A549 (cell line): ENCODE measurements around the gene TRAPPC2B. TPM values are rescaled to one million over a fixed set of nuclear protein-coding genes. Genes with fewer than 3 reads are reported as not detected.

Experiments
- ATAC-seq, 2 experiments: fragments of 200-7000 bp in 1 of 2; fragments of >200 bp in 1 of 2; cut with Nextera tagmentation in 1 of 2; cut with Tn5 transposase in 1 of 2; 3 replicates each; pipeline versions ENCODE4 v1.8.0 to v1.9.1; 2018 to 2020; ENCODE audit warnings: mild to moderate bottlenecking in 1 of 2, moderate library complexity in 1 of 2
- CTCF ChIA-PET: fragments of 300-600 bp; sonication (Branson Sonifier 250); formaldehyde crosslinking; extraction: SDS; loops from one replicate; lab custom pipeline; 2021; ENCODE audit warnings: antibody characterized with exemption, inconsistent platforms; lab: Yijun Ruan, JAX
- POLR2A ChIA-PET: fragments of 350-600 bp; formaldehyde crosslinking; extraction: SDS; loops from one replicate; lab custom pipeline; 2021; ENCODE audit warnings: antibody characterized with exemption, inconsistent platforms; lab: Yijun Ruan, JAX
- DNase-seq, 2 experiments: peaks; one replicate each; pipeline versions ENCODE4 v3.0.0 to v3.0.0-alpha.2; 2011 to 2016; ENCODE audit warnings: low read depth in 1 of 2, low spot score in 1 of 2
- FAIRE-seq: peaks from 2 replicates; lab custom pipeline; 2011; peaks lifted over from hg19 to GRCh38; lab: Jason Lieb, UNC
- H3K27ac ChIP-seq, 2 experiments: fragments of >200 bp; sonication (Bioruptor Twin); formaldehyde crosslinking; 3 replicates each; pipeline ENCODE4 v1.5.1; 2016 to 2017
- H3K4me1 ChIP-seq: fragments of >200 bp; sonication (Bioruptor Twin); formaldehyde crosslinking; 3 replicates; pipeline ENCODE4 v1.6.1; 2016
- H3K4me2 ChIP-seq: fragments of >200 bp; sonication (Bioruptor Twin); formaldehyde crosslinking; 3 replicates; pipeline ENCODE4 v1.6.1; 2016
- H3K4me3 ChIP-seq: fragments of >200 bp; sonication (Bioruptor Twin); formaldehyde crosslinking; 3 replicates; pipeline ENCODE4 v1.5.1; 2016
- H3K9me3 ChIP-seq: fragments of >200 bp; sonication (Bioruptor Twin); formaldehyde crosslinking; 3 replicates; pipeline ENCODE4 v1.6.1; 2016
- BCL3 ChIP-seq: fragments of >200 bp; sonication (Bioruptor Twin); formaldehyde crosslinking; IDR thresholded peaks from 3 replicates; pipeline ENCODE4 v1.6.1; 2016
- CBX2 ChIP-seq: fragments of 200-600 bp; sonication (generic); IDR thresholded peaks from 2 replicates; pipeline ENCODE4 v1.6.1; 2016; ENCODE audit warnings: low read depth, mild to moderate bottlenecking, borderline replicate concordance
- CBX8 ChIP-seq: fragments of 200-600 bp; sonication (generic); IDR thresholded peaks from 2 replicates; pipeline ENCODE4 v1.6.1; 2016
- CHD2 ChIP-seq: fragments of 150-350 bp; IDR thresholded peaks from 2 replicates; pipeline ENCODE4 v1.6.1; 2014; ENCODE audit warnings: low read length; ENCODE audit not compliant: partially characterized antibody
- CHD4 ChIP-seq: fragments of 200-600 bp; sonication (generic); IDR thresholded peaks from 2 replicates; pipeline ENCODE4 v1.6.1; 2016; ENCODE audit warnings: antibody characterized with exemption, mild to moderate bottlenecking, borderline replicate concordance
- CTCF ChIP-seq: fragments of >200 bp; sonication (Bioruptor Twin); formaldehyde crosslinking; IDR thresholded peaks from 3 replicates; pipeline ENCODE4 v1.5.1; 2016
- E2F6 ChIP-seq: IDR thresholded peaks from 2 replicates; pipeline ENCODE4 v1.6.1; 2012; ENCODE audit warnings: low read depth, borderline replicate concordance
- EHMT2 ChIP-seq: fragments of 200-600 bp; sonication (generic); IDR thresholded peaks from 2 replicates; pipeline ENCODE4 v1.6.1; 2016; ENCODE audit warnings: antibody characterized with exemption, low read depth, mild to moderate bottlenecking, moderate library complexity
- ELK1 ChIP-seq: fragments of 150-350 bp; IDR thresholded peaks from 2 replicates; pipeline ENCODE4 v1.6.1; 2014; ENCODE audit warnings: low read depth, mild to moderate bottlenecking, low read length
- EP300 ChIP-seq, 2 experiments: fragments of >200 bp; sonication (Bioruptor Twin); formaldehyde crosslinking; IDR thresholded peaks; 2 replicates in 1 of 2; 3 replicates in 1 of 2; pipeline ENCODE4 v1.6.1; 2016 to 2017
- FOSB ChIP-seq: fragments of 250-450 bp; sonication (Bioruptor Pico); IDR thresholded peaks from 2 replicates; pipeline ENCODE4 v1.5.0; 2020; ENCODE audit warnings: mild to moderate bottlenecking, moderate library complexity
- HOXB13 ChIP-seq: fragments of 250-450 bp; sonication (Bioruptor Pico); IDR thresholded peaks from 2 replicates; pipeline ENCODE4 v1.5.0; 2020; ENCODE audit warnings: low read depth, mild to moderate bottlenecking, moderate library complexity
- JUNB ChIP-seq: fragments of >200 bp; sonication (Bioruptor Twin); formaldehyde crosslinking; IDR thresholded peaks from 2 replicates; pipeline ENCODE4 v1.6.1; 2016
- KDM5A ChIP-seq: fragments of 200-600 bp; sonication (generic); IDR thresholded peaks from 2 replicates; pipeline ENCODE4 v1.6.1; 2016; ENCODE audit warnings: antibody characterized with exemption, mild to moderate bottlenecking
- MAFK ChIP-seq: fragments of 450-650 bp; IDR thresholded peaks from 2 replicates; pipeline ENCODE4 v1.6.1; 2014; ENCODE audit not compliant: partially characterized antibody
- MAZ ChIP-seq: fragments of 150-350 bp; IDR thresholded peaks from 2 replicates; pipeline ENCODE4 v1.6.1; 2014; ENCODE audit warnings: antibody characterized with exemption, low read depth, low read length, borderline replicate concordance
- NR3C1 ChIP-seq: fragments of >200 bp; sonication (Bioruptor Twin); formaldehyde crosslinking; IDR thresholded peaks from 3 replicates; pipeline ENCODE4 v1.6.1; 2017
- PBX3 ChIP-seq: IDR thresholded peaks from 2 replicates; pipeline ENCODE4 v1.6.1; 2012
- RCOR1 ChIP-seq: fragments of 150-350 bp; IDR thresholded peaks from 2 replicates; pipeline ENCODE4 v1.6.1; 2014; ENCODE audit warnings: antibody characterized with exemption, low read length, low read depth
- RFX5 ChIP-seq: fragments of 450-650 bp; IDR thresholded peaks from 2 replicates; pipeline ENCODE4 v1.7.1; 2014; ENCODE audit warnings: antibody characterized with exemption, mild to moderate bottlenecking, moderate library complexity
- RNF2 ChIP-seq: fragments of 200-600 bp; sonication (generic); IDR thresholded peaks from 2 replicates; pipeline ENCODE4 v1.6.1; 2016; ENCODE audit warnings: low read depth, mild to moderate bottlenecking, antibody characterized with exemption, moderate library complexity, borderline replicate concordance
- SREBF2 ChIP-seq: fragments of 450-650 bp; IDR thresholded peaks from 2 replicates; pipeline ENCODE4 v1.6.1; 2014; ENCODE audit warnings: mild to moderate bottlenecking, moderate library complexity
- ZC3H11A ChIP-seq: fragments of 450-650 bp; IDR thresholded peaks from 2 replicates; pipeline ENCODE4 v1.6.1; 2014; ENCODE audit warnings: antibody characterized with exemption, mild to moderate bottlenecking
- ZFP36 ChIP-seq: fragments of 450-650 bp; IDR thresholded peaks from 2 replicates; pipeline ENCODE4 v1.6.1; 2014; ENCODE audit warnings: borderline replicate concordance; ENCODE audit not compliant: partially characterized antibody
- ZNF302 ChIP-seq: fragments of 250-450 bp; sonication (Bioruptor Pico); IDR thresholded peaks from 2 replicates; pipeline ENCODE4 v1.9.0; 2021; ENCODE audit warnings: inconsistent platforms, mild to moderate bottlenecking, moderate library complexity
- ZSCAN20 ChIP-seq: fragments of 250-450 bp; sonication (Bioruptor Pico); IDR thresholded peaks from 2 replicates; pipeline ENCODE4 v1.8.0; 2022; ENCODE audit warnings: mild to moderate bottlenecking, moderate library complexity
- WGBS: methylation state at CpG from one replicate; pipeline ENCODE4 v1.1.6; 2017; ENCODE audit errors: missing lambda C conversion rate; 5-methylcytosine and 5-hydroxymethylcytosine counted together
- polyA plus RNA-seq, 4 experiments: library from polyadenylated mRNA; depleted of rRNA in 3 of 4; stranded (reverse); fragments of >200 nt; fragmentation: RNase III in 1 of 4; extraction: RNeasy Plus Mini Kit Qiagen cat#74134 plus additional on column Dnase treatment in 1 of 4; gene quantifications; 2 replicates in 3 of 4; 3 replicates in 1 of 4; pipeline ENCODE4 v1.2.3, GENCODE V29; 2011 to 2017

TRAPPC2B gene
- polyA plus RNA-seq, 2 of the 4 experiments (the other 2 are of a cell fraction), result 12.2 to 27.8 TPM

- TF ChIP-seq CHD4 (no peak), SREBF2 (no peak), JUNB (no peak), NR3C1 (no peak), E2F6 (no peak), ZSCAN20 (CRISPR knock-in tag) (no peak), BCL3 (no peak)
- WGBS, result 87% methylated on average over 5 of the region's 5 CpGs
- H3K4me2 ChIP-seq, result no peak overlapping the region
- ChIA-PET POLR2A (no interaction called here), CTCF (interaction anchor here (0.6 to 1.3 kb wide), 3 partner anchors 10 to 340 kb away, joined by 3 to 7 read pairs (median 3); no protein-coding TSS in a partner anchor)
- FAIRE-seq (no peak), ATAC-seq (no peak), DNase-seq (no peak)
- H3K9me3 ChIP-seq, result peaks cover 98% of the 10 kb centered on the region
- H3K4me3 ChIP-seq, result no peak overlapping the region
- no peak overlapping the region for H3K27ac ChIP-seq
- no peaks in the 10 kb centered on the region for H3K4me1 ChIP-seq
Measured at GRCh38 chr19:57357406-57357805, 5.9 kb upstream of the TRAPPC2B start.

- Histone ChIP-seq H3K4me2 (no peak overlapping the region), H3K4me3 (no peak overlapping the region)
- no peak for FAIRE-seq
- no peak for ATAC-seq
- TF ChIP-seq ZFP36, result no peak
- TF ChIP-seq MAFK, result peak; percentile 58
- TF ChIP-seq, all 56 proteins: peak for 1
- POLR2A ChIA-PET, result no interaction called here
- peaks cover 95% of the 10 kb centered on the region for H3K9me3 ChIP-seq
- H3K4me1 ChIP-seq, result no peaks in the 10 kb centered on the region
- CTCF ChIA-PET, result no interaction called here
- DNase-seq, result no peak
- H3K27ac ChIP-seq, result no peak overlapping the region
Measured at GRCh38 chr19:57359300-57359699, 4.1 kb upstream of the TRAPPC2B start.

- ATAC-seq (no peak), DNase-seq (no peak), FAIRE-seq (no peak)
- 52% methylated on average over 2 of the region's 2 CpGs for WGBS
- H3K4me2 ChIP-seq, result peak overlapping the region; percentile 64
- H3K9me3 ChIP-seq, result peaks cover 95% of the 10 kb centered on the region
- ChIA-PET CTCF (interaction anchor here (1.6 kb wide), 1 partner anchor 31 kb away, joined by 3 read pairs; no protein-coding TSS in a partner anchor), POLR2A (interaction anchor here (0.6 to 2.5 kb wide), 3 partner anchors 12 to 122 kb away, joined by 3 to 12 read pairs (median 5); partner anchors contain the start of genes ZNF304, ZNF548 and ZNF805)
- no peaks in the 10 kb centered on the region for H3K4me1 ChIP-seq
- H3K27ac ChIP-seq, result no peak overlapping the region
- TF ChIP-seq EHMT2, result no peak
- no peak for TF ChIP-seq PBX3
- no peak for TF ChIP-seq KDM5A
- no peak for TF ChIP-seq CHD2
- no peak for TF ChIP-seq EP300 (IDR thresholded peaks at IDR 0.05)
- TF ChIP-seq CBX2, result no peak
- TF ChIP-seq ZSCAN20 (CRISPR knock-in tag), result no peak
- no peak for TF ChIP-seq ELK1
- no peak for TF ChIP-seq HOXB13 (CRISPR knock-in tag)
- no peak for TF ChIP-seq MAZ
- no peak for TF ChIP-seq RFX5
- TF ChIP-seq RCOR1, result no peak
- TF ChIP-seq ZNF302, result no peak
- no peak for TF ChIP-seq SREBF2
- TF ChIP-seq CTCF, result no peak
- no peak for TF ChIP-seq CBX8
- TF ChIP-seq FOSB (CRISPR knock-in tag), result no peak
- TF ChIP-seq ZC3H11A, result no peak
- TF ChIP-seq RNF2, result no peak
- H3K4me3 ChIP-seq, result peak overlapping the region; percentile 66
Measured at GRCh38 chr19:57362419-57362818, 932 bp upstream of the TRAPPC2B start.
